Breast epithelium (tissue), 4 donors: ENCODE results near the gene SRC. TPM values are rescaled to one million over a fixed set of nuclear protein-coding genes. Genes with fewer than 3 reads are reported as not detected.
A peak's percentile ranks its signal among the peaks of the same experiment; 100 is the strongest.

Experiments used
- DNase-seq, 2 donors: peaks; one replicate each; pipeline ENCODE4 v3.0.0-alpha.2; 2019; ENCODE audit warnings: low spot score in 2 of 2
- H3K27ac ChIP-seq, 2 donors: fragments of 200-600 bp; sonication (generic) in 1 of 2; one replicate each; pipeline ENCODE4 v1.5.1; 2016 to 2019; ENCODE audit warnings: mild to moderate bottlenecking in 1 of 2
- H3K27me3 ChIP-seq, 2 donors: fragments of 200-600 bp; sonication (generic) in 1 of 2; one replicate each; pipeline versions ENCODE4 v1.5.1 to v1.6.0; 2017 to 2019; ENCODE audit warnings: control low read depth in 1 of 2, mild to moderate bottlenecking in 1 of 2
- H3K36me3 ChIP-seq: fragments of 200-600 bp; one replicate; pipeline ENCODE4 v1.5.1; 2019
- H3K4me1 ChIP-seq, 2 donors: fragments of 200-600 bp; sonication (generic); one replicate each; pipeline ENCODE4 v1.5.1; 2016 to 2019; ENCODE audit warnings: control low read depth in 1 of 2
- H3K4me3 ChIP-seq, 3 donors: fragments of 200-600 bp; sonication (generic); 1 replicate in 2 of 3; 2 replicates in 1 of 3; pipeline ENCODE4 v1.5.1; 2016 to 2019; ENCODE audit warnings: mild to moderate bottlenecking in 3 of 3, moderate library complexity in 2 of 3
- H3K9me3 ChIP-seq, 2 donors: fragments of 200-600 bp; sonication (generic) in 1 of 2; one replicate each; pipeline ENCODE4 v1.5.1; 2016 to 2019; ENCODE audit warnings: control low read depth in 1 of 2
- POLR2A ChIP-seq: fragments of 450-650 bp; IDR thresholded peaks from one replicate; pipeline ENCODE4 v1.6.1; 2016; ENCODE audit warnings: antibody characterized with exemption, mild to moderate bottlenecking, moderate library complexity
- POLR2AphosphoS5 ChIP-seq, 3 donors: sonication (generic); formaldehyde crosslinking; IDR thresholded peaks; one replicate each; pipeline ENCODE4 v1.6.1; 2017; ENCODE audit warnings: antibody characterized with exemption in 3 of 3
- intact Hi-C: fragments of 100-400 bp; cut with DNase I; formaldehyde crosslinking; loops from one replicate; pipeline ENCODE4 v1.15.1; 2023; ENCODE audit warnings: low total_unique reads
- total RNA-seq, 3 donors: library from RNA; depleted of rRNA; stranded (reverse); fragments of >200 nt; gene quantifications; one replicate each; pipeline ENCODE4 v1.1.0, GENCODE V29; 2016
- TF ChIP-seq, protein P1 (sequence below), 3 donors: fragments of 450-650 bp; IDR thresholded peaks; one replicate each; pipeline ENCODE4 v1.5.1; 2016 to 2017; ENCODE audit warnings: antibody characterized with exemption in 3 of 3, mild to moderate bottlenecking in 3 of 3, moderate library complexity in 3 of 3

Gene SRC
- total RNA-seq, 3 donors from 2014 or later = 12.8 to 25.6 (median 20.6) TPM

DNA sequence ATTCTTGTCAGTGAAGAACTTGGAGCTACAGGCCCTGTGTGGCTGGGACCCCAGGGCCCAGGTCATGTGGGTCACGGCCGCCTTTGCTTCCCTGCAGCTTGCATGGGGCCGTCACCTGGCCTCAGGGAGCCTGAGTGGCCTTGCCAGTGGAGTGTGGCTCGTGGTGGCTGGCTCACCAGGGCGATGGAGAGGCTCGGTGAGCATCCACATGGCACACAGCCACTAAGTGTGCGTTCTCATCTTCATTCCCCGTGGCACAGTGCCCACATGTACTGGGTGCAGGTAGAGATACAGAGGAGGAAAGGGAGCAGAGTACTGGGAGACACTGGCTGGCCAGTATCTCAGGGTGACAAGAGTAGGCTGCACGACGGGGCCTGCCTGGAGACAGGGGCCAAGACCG lies 35.0 kb upstream of the SRC start:
- no peak for DNase-seq
- no peaks in the 10 kb centered on the region for H3K9me3 ChIP-seq
- TF ChIP-seq, protein P1, sequence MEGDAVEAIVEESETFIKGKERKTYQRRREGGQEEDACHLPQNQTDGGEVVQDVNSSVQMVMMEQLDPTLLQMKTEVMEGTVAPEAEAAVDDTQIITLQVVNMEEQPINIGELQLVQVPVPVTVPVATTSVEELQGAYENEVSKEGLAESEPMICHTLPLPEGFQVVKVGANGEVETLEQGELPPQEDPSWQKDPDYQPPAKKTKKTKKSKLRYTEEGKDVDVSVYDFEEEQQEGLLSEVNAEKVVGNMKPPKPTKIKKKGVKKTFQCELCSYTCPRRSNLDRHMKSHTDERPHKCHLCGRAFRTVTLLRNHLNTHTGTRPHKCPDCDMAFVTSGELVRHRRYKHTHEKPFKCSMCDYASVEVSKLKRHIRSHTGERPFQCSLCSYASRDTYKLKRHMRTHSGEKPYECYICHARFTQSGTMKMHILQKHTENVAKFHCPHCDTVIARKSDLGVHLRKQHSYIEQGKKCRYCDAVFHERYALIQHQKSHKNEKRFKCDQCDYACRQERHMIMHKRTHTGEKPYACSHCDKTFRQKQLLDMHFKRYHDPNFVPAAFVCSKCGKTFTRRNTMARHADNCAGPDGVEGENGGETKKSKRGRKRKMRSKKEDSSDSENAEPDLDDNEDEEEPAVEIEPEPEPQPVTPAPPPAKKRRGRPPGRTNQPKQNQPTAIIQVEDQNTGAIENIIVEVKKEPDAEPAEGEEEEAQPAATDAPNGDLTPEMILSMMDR (IDR thresholded peaks at IDR 0.05) = no peak
- no peak for TF ChIP-seq POLR2A
- TF ChIP-seq POLR2AphosphoS5 (IDR thresholded peaks at IDR 0.05) = no peak
- H3K4me1 ChIP-seq = peaks cover 8 to 48% of the 10 kb centered on the region in 2 donors
- no peaks in the 10 kb centered on the region for H3K36me3 ChIP-seq
- no peak overlapping the region for H3K4me3 ChIP-seq
- H3K27me3 ChIP-seq = no peaks in the 10 kb centered on the region
- intact Hi-C loops = loop anchor here (1.0 kb wide), 1 partner anchor 23 kb away; no protein-coding TSS in a partner anchor
- H3K27ac ChIP-seq = peak overlapping the region; percentile 10 to 27

DNA sequence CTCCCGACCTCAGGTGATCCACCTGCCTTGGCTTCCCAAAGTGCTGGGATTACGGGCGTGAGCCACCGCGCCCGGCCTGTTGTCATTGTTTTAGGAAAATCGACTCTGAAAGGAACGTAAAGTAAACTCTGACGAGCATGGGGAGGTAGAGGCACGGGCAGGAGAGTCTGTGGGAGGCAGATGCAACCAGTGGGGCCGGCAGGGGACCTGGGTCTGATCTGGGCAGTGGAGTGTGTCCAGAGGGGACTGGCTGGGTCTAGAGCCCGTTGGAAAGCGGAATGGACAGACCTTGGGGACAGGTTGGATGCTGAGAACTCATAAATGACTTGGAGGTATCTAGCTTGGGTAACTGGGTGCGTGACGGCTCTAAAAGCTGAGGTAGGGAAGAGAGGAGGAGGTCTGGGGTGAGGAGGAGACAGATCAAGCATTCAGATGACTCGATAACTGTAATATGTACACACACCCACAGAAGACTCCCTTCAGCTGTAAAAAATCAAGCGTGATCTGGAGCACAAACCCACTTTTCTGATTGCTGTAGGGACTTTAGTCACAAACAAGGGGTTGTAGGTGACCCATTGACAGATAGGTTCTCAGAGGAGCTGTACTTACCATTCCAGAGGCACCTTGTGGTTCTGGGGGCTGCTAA lies 34.1 kb upstream of the SRC start:
- TF ChIP-seq POLR2AphosphoS5 (IDR thresholded peaks at IDR 0.05) = no peak
- TF ChIP-seq, protein P1 (IDR thresholded peaks at IDR 0.05) = no peak
- no peak for TF ChIP-seq POLR2A
- peaks cover 11 to 48% of the 10 kb centered on the region in 2 donors for H3K4me1 ChIP-seq
- no peaks in the 10 kb centered on the region for H3K9me3 ChIP-seq
- H3K27ac ChIP-seq = peak overlapping the region; percentile 29 to 53
- no peak for DNase-seq
- H3K4me3 ChIP-seq = no peak overlapping the region
- intact Hi-C loops = loop anchor here (1.0 kb wide), 1 partner anchor 22 kb away; no protein-coding TSS in a partner anchor
- H3K36me3 ChIP-seq = no peaks in the 10 kb centered on the region
- no peaks in the 10 kb centered on the region for H3K27me3 ChIP-seq

DNA sequence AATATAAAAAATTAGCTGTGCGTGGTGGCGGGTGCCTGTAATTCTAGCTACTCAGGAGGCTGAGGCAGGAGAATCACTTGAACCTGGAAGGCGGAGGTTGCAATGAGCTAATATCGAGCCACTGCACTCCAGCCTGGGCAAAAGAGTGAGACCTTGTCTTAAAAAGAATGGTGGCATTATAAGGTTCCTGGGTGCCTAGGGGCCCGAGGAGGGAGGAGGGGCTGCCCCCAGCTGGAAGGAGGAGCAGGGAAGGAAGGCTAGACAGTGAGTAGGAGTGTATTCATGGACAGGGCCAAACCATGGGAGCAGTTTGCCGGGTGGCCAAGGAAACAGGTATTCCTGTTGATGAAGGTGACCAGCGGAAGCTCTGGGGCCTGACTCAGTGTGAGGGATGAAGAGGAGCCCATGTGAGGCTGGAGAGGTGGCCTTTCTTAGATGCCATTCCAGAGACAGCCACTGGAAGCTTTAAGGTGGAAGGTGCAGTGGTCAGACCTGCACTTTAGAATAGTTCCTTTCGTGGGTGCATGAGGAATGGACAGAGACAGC lies 32.3 kb upstream of the SRC start:
- no peak for DNase-seq
- TF ChIP-seq, protein P1 (IDR thresholded peaks at IDR 0.05) = no peak
- TF ChIP-seq POLR2A (no peak), POLR2AphosphoS5 (IDR thresholded peaks at IDR 0.05) (no peak)
- intact Hi-C loops = no loop called here
- H3K27ac ChIP-seq = peak overlapping the region; percentile 83 to 95
- H3K9me3 ChIP-seq = no peaks in the 10 kb centered on the region
- no peaks in the 10 kb centered on the region for H3K36me3 ChIP-seq
- no peaks in the 10 kb centered on the region for H3K27me3 ChIP-seq
- H3K4me1 ChIP-seq = peaks cover 11 to 45% of the 10 kb centered on the region in 2 donors
- H3K4me3 ChIP-seq = no peak overlapping the region

DNA sequence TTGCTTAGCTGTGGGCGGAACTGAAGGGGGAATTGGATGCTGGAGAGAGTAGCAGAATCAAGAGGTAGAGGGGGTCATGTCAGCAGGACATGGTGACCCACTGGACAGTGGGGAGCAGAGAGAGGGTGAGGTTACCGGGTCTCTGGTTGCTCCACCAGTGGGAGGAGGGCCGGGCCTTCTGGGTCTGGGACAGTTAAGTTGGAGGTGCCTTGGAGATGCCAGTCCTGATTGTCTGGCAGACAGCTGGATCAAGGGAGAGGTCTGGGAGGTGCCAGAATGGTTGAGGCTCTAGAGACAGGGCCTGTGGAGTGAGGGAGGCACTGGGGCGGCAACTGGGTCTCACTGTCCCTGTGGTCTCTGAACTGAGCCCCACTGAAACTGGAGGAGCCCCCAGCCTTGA lies 31.8 kb upstream of the SRC start:
- Histone ChIP-seq H3K4me3 (no peak overlapping the region), H3K27ac (peak overlapping the region; percentile 83 to 95), H3K4me1 (peaks cover 11 to 40% of the 10 kb centered on the region in 2 donors), H3K9me3 (no peaks in the 10 kb centered on the region), H3K27me3 (no peaks in the 10 kb centered on the region), H3K36me3 (no peaks in the 10 kb centered on the region)
- DNase-seq = no peak
- intact Hi-C loops = no loop called here
- TF ChIP-seq, protein P1 (IDR thresholded peaks at IDR 0.05) = no peak
- no peak for TF ChIP-seq POLR2AphosphoS5 (IDR thresholded peaks at IDR 0.05)
- no peak for TF ChIP-seq POLR2A

DNA sequence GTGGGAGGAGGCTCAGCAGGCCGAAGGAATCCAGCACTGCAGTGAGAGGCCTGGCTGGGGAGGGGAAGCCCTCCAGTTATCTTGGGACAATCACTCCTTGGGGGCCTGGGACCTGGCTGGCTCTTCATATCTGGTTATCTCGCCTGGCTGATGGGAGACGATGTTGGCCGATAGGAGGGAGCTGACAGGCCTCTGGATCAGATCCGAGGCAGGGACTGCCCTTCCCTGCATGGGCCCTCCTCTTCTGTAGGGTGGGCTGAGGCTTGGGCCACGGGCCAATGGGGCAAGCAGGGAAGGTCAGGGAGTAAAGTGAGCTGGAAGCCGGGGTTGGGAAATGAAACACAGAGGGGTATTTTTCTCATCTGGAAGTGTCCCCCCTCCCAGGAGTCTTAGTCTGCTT lies 31.3 kb upstream of the SRC start:
- TF ChIP-seq, protein P1 (IDR thresholded peaks at IDR 0.05) = no peak
- TF ChIP-seq POLR2A (no peak), POLR2AphosphoS5 (IDR thresholded peaks at IDR 0.05) (peak in 1 of 3 donors; percentile 45)
- intact Hi-C loops = no loop called here
- H3K4me1 ChIP-seq = peaks cover 11 to 35% of the 10 kb centered on the region in 2 donors

More for the DNA sequence above, 31.3 kb upstream of the SRC start:
- H3K27ac ChIP-seq = peak overlapping the region; percentile 83 to 95
- H3K27me3 ChIP-seq = no peaks in the 10 kb centered on the region
- H3K9me3 ChIP-seq = no peaks in the 10 kb centered on the region
- no peak for DNase-seq
- H3K36me3 ChIP-seq = no peaks in the 10 kb centered on the region
- H3K4me3 ChIP-seq = peak overlapping the region in 1 of 3 donors; percentile 1
